A549 (cell line): ENCODE measurements around the gene RAMACL.

ENCODE experiments used
- CTCF ChIP-seq: fragments of >200 bp; sonication (Bioruptor Twin); formaldehyde crosslinking; IDR thresholded peaks from 3 replicates; pipeline ENCODE4 v1.5.1; 2016
- HES2 ChIP-seq: fragments of >200 bp; sonication (Bioruptor Twin); formaldehyde crosslinking; IDR thresholded peaks from 2 replicates; pipeline ENCODE4 v1.6.1; 2016
- HOXB5 ChIP-seq: fragments of 250-450 bp; sonication (Bioruptor Pico); IDR thresholded peaks from 2 replicates; pipeline ENCODE4 v1.5.0; 2020; ENCODE audit warnings: mild to moderate bottlenecking, moderate library complexity
- RAD21 ChIP-seq, 2 experiments: fragments of >200 bp in 1 of 2; sonication (Bioruptor Twin) in 1 of 2; formaldehyde crosslinking in 1 of 2; IDR thresholded peaks in 1 of 2; conservative IDR thresholded peaks in 1 of 2; 2 replicates in 1 of 2; 3 replicates in 1 of 2; pipeline ENCODE4 v1.6.1; 2012 to 2018; ENCODE audit warnings: inconsistent platforms in 1 of 2
- REST ChIP-seq: fragments of 200-600 bp; sonication (generic); IDR thresholded peaks from 2 replicates; pipeline ENCODE4 v1.6.1; 2016; ENCODE audit warnings: antibody characterized with exemption, mild to moderate bottlenecking, moderate library complexity

- TF ChIP-seq HES2 (no peak), REST (no peak), RAD21 (conservative IDR thresholded peaks at IDR 0.05 in 1 of 2, IDR thresholded peaks at IDR 0.05 in 1 of 2) (no peak), HOXB5 (CRISPR knock-in tag) (no peak), CTCF (no peak)
Measured at GRCh38 chr6:166555086-166555485, 31.4 kb downstream of the RAMACL start.
